HepG2 (cell line): Measurements from ENCODE around the gene CDC34. TPM values are rescaled to one million over a fixed set of nuclear protein-coding genes. Genes with fewer than 3 reads are reported as not detected.

Experiments used
- ARID2 ChIP-seq: sonication (generic); formaldehyde crosslinking; IDR thresholded peaks from 2 replicates; pipeline ENCODE4 v1.8.1; 2022; ENCODE audit warnings: mild to moderate bottlenecking, missing genetic modification reagents, borderline replicate concordance
- CCDC6 ChIP-seq: sonication (generic); formaldehyde crosslinking; IDR thresholded peaks from 2 replicates; pipeline ENCODE4 v1.8.1; 2022; ENCODE audit warnings: mild to moderate bottlenecking, missing genetic modification reagents, moderate library complexity
- FOXK1 ChIP-seq: sonication (generic); formaldehyde crosslinking; IDR thresholded peaks from 2 replicates; pipeline ENCODE4 v1.4.0; 2020; ENCODE audit warnings: low read depth, missing genetic modification reagents, borderline replicate concordance
- HNRNPL ChIP-seq: fragments of 200-400 bp; formaldehyde crosslinking; IDR thresholded peaks from 2 replicates; pipeline ENCODE4 v1.6.1; 2017; ENCODE audit warnings: mild to moderate bottlenecking, low read depth, low read length
- IRX3 ChIP-seq: sonication (generic); formaldehyde crosslinking; IDR thresholded peaks from 2 replicates; pipeline ENCODE4 v1.8.1; 2023; ENCODE audit warnings: mild to moderate bottlenecking, low read depth, missing genetic modification reagents, borderline replicate concordance
- ISX ChIP-seq: sonication (generic); formaldehyde crosslinking; conservative IDR thresholded peaks from 2 replicates; pipeline ENCODE4 v1.5.0; 2020; ENCODE audit warnings: missing genetic modification reagents
- KDM2A ChIP-seq: sonication (generic); formaldehyde crosslinking; IDR thresholded peaks from 2 replicates; pipeline ENCODE4 v1.4.0; 2020; ENCODE audit warnings: low read depth, missing genetic modification reagents, borderline replicate concordance
- MEF2D ChIP-seq: sonication (generic); formaldehyde crosslinking; IDR thresholded peaks from 2 replicates; pipeline ENCODE4 v1.5.1; 2020; ENCODE audit warnings: mild to moderate bottlenecking, missing genetic modification reagents
- MXI1 ChIP-seq: IDR thresholded peaks from 3 replicates; pipeline ENCODE4 v1.6.1; 2012; ENCODE audit warnings: low read depth, low read length, inconsistent platforms, borderline replicate concordance
- NBN ChIP-seq: fragments of 450-650 bp; conservative IDR thresholded peaks from 2 replicates; pipeline ENCODE4 v1.6.1; 2017
- NFATC3 ChIP-seq: sonication (generic); formaldehyde crosslinking; IDR thresholded peaks from 2 replicates; pipeline ENCODE4 v1.5.1; 2020; ENCODE audit warnings: mild to moderate bottlenecking, missing genetic modification reagents
- PHF5A ChIP-seq: IDR thresholded peaks from one replicate; pipeline ENCODE4 v1.6.1; 2018; ENCODE audit warnings: low read depth, missing genetic modification reagents; ENCODE audit not compliant: unreplicated experiment
- PPARG ChIP-seq: conservative IDR thresholded peaks from 2 replicates; pipeline ENCODE4 v1.6.1; 2016; ENCODE audit warnings: missing biosample characterization, missing genetic modification reagents
- RBM39 ChIP-seq: fragments of 200-400 bp; formaldehyde crosslinking; IDR thresholded peaks from one replicate; pipeline ENCODE4 v1.6.1; 2018; ENCODE audit warnings: antibody characterized with exemption, mild to moderate bottlenecking, low read depth, low read length; ENCODE audit not compliant: poor library complexity, severe bottlenecking
- RXRA ChIP-seq: sonication (generic); formaldehyde crosslinking; IDR thresholded peaks from 2 replicates; pipeline ENCODE4 v1.5.1; 2020; ENCODE audit warnings: missing genetic modification reagents
- SMAD1 ChIP-seq: sonication (generic); formaldehyde crosslinking; IDR thresholded peaks from 2 replicates; pipeline ENCODE4 v1.4.0; 2020; ENCODE audit warnings: missing genetic modification reagents, low read depth, mild to moderate bottlenecking, borderline replicate concordance
- SMC3 ChIP-seq: IDR thresholded peaks from 2 replicates; pipeline ENCODE4 v1.6.1; 2011; ENCODE audit warnings: low read length, improper control_type of control experiment
- ZBTB38 ChIP-seq: sonication (generic); formaldehyde crosslinking; IDR thresholded peaks from 2 replicates; pipeline ENCODE4 v1.5.1; 2020; ENCODE audit warnings: mild to moderate bottlenecking, missing genetic modification reagents
- ZBTB7A ChIP-seq: sonication (generic); formaldehyde crosslinking; IDR thresholded peaks from 2 replicates; pipeline ENCODE4 v1.8.0; 2022; ENCODE audit warnings: mild to moderate bottlenecking, missing genetic modification reagents
- ZIK1 ChIP-seq: sonication (generic); formaldehyde crosslinking; IDR thresholded peaks from 2 replicates; pipeline ENCODE4 v1.5.0; 2020; ENCODE audit warnings: mild to moderate bottlenecking, low read depth, missing genetic modification reagents, borderline replicate concordance
- ZNF138 ChIP-seq: sonication (generic); formaldehyde crosslinking; IDR thresholded peaks from 2 replicates; pipeline ENCODE4 v1.5.0; 2020; ENCODE audit warnings: mild to moderate bottlenecking, low read depth, missing genetic modification reagents
- polyA plus RNA-seq, 8 experiments: library from polyadenylated mRNA; depleted of rRNA in 3 of 8; stranded (reverse) in 7 of 8; unstranded in 1 of 8; fragments of >200 nt; fragmentation: Illumina TruSeq in 4 of 8; extraction: Trizol in 4 of 8; gene quantifications; 2 replicates each; pipeline versions ENCODE4 v1.2.1 to v1.2.3, GENCODE V29; 2011 to 2016; ENCODE audit warnings: low read depth in 4 of 8, missing spikeins in 1 of 8, mixed read lengths in 1 of 8; ENCODE audit not compliant: insufficient read depth in 1 of 8
- total RNA-seq, 5 experiments: library from RNA; depleted of rRNA; stranded (reverse); fragments of >200 nt; fragmentation: Illumina TruSeq; extraction: Trizol; gene quantifications; 2 replicates each; pipeline ENCODE4 v1.2.3, GENCODE V29; 2016; ENCODE audit warnings: low read depth in 1 of 5
- TF ChIP-seq, protein P1 (sequence below): sonication (generic); formaldehyde crosslinking; IDR thresholded peaks from 2 replicates; pipeline ENCODE4 v1.4.0; 2020; ENCODE audit warnings: missing genetic modification reagents
- TF ChIP-seq, protein P2 (sequence below): sonication (generic); formaldehyde crosslinking; conservative IDR thresholded peaks from 2 replicates; pipeline ENCODE4 v1.4.0; 2020; ENCODE audit warnings: missing genetic modification reagents
- TF ChIP-seq, protein P3 (sequence below): sonication (generic); formaldehyde crosslinking; IDR thresholded peaks from 2 replicates; pipeline ENCODE4 v1.9.0; 2022; ENCODE audit warnings: low read depth, missing genetic modification reagents
- TF ChIP-seq, protein P4 (sequence below): sonication (generic); formaldehyde crosslinking; IDR thresholded peaks from 2 replicates; pipeline ENCODE4 v1.4.0; 2020; ENCODE audit warnings: mild to moderate bottlenecking, low read depth, missing genetic modification reagents

The CDC34 gene
- total and polyA plus RNA-seq, 2 of the 13 experiments (the other 11 are each of a cell fraction or from before 2014, with no cell fraction given), result 138 to 150 TPM

DNA sequence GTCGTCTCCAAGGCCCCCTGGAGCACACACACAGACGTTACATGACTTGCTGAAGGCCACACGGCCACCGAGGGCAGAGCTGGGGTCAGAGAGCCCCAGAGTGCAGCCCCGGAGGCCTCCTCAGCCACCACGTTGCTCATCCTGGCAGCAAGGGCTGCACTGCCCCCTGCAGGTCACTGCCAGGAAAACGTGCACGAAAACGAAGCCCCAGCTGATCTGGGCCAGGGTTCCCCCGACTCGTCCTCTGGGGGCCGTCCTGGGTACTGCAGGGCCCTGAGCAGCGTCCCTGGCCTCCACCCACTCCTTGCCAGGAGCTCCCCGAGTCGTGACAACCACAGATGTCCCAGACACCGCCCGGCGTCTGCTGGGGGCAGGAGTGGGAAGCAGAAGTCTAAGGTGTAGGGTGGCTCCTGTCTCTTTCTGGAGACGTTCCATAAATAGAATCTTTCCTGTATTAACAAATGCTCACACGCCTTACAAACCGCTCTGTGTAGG is 20.9 kb upstream of the CDC34 start (continued):
- TF ChIP-seq RBM39, result no peak
- no peak for TF ChIP-seq NFATC3 (CRISPR knock-in tag)
- peak; percentile 89 for TF ChIP-seq KDM2A
- 0 out of 2 replicates have a peak, but pooled peaks have one; percentile 53 for TF ChIP-seq PPARG (CRISPR knock-in tag)
- TF ChIP-seq SMAD1 (CRISPR knock-in tag), result peak; percentile 54; the same call in 1 of the 2 replicates
- peak; percentile 84 for TF ChIP-seq ZIK1 (CRISPR knock-in tag)
- TF ChIP-seq MXI1, result peak; percentile 78; the same call in 1 of the 3 replicates
- TF ChIP-seq CCDC6 (CRISPR knock-in tag), result peak; percentile 40; the same call in 1 of the 2 replicates
- peak; percentile 35; the same call in 1 of the 2 replicates for TF ChIP-seq MEF2D (CRISPR knock-in tag)
- TF ChIP-seq ZBTB7A (CRISPR knock-in tag), result peak; percentile 44; the same call in 1 of the 2 replicates
- TF ChIP-seq, protein P1, sequence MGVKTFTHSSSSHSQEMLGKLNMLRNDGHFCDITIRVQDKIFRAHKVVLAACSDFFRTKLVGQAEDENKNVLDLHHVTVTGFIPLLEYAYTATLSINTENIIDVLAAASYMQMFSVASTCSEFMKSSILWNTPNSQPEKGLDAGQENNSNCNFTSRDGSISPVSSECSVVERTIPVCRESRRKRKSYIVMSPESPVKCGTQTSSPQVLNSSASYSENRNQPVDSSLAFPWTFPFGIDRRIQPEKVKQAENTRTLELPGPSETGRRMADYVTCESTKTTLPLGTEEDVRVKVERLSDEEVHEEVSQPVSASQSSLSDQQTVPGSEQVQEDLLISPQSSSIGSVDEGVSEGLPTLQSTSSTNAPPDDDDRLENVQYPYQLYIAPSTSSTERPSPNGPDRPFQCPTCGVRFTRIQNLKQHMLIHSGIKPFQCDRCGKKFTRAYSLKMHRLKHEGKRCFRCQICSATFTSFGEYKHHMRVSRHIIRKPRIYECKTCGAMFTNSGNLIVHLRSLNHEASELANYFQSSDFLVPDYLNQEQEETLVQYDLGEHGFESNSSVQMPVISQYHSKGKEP, result no peak
- TF ChIP-seq, protein P2, sequence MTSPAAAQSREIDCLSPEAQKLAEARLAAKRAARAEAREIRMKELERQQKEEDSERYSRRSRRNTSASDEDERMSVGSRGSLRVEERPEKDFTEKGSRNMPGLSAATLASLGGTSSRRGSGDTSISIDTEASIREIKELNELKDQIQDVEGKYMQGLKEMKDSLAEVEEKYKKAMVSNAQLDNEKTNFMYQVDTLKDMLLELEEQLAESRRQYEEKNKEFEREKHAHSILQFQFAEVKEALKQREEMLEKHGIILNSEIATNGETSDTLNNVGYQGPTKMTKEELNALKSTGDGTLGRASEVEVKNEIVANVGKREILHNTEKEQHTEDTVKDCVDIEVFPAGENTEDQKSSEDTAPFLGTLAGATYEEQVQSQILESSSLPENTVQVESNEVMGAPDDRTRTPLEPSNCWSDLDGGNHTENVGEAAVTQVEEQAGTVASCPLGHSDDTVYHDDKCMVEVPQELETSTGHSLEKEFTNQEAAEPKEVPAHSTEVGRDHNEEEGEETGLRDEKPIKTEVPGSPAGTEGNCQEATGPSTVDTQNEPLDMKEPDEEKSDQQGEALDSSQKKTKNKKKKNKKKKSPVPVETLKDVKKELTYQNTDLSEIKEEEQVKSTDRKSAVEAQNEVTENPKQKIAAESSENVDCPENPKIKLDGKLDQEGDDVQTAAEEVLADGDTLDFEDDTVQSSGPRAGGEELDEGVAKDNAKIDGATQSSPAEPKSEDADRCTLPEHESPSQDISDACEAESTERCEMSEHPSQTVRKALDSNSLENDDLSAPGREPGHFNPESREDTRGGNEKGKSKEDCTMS (CRISPR knock-in tag), result no peak
- TF ChIP-seq ZBTB38, result peak; percentile 72; the same call in 1 of the 2 replicates
- TF ChIP-seq ARID2 (CRISPR knock-in tag), result no peak
- no peak for TF ChIP-seq IRX3 (CRISPR knock-in tag)
- TF ChIP-seq, protein P3, sequence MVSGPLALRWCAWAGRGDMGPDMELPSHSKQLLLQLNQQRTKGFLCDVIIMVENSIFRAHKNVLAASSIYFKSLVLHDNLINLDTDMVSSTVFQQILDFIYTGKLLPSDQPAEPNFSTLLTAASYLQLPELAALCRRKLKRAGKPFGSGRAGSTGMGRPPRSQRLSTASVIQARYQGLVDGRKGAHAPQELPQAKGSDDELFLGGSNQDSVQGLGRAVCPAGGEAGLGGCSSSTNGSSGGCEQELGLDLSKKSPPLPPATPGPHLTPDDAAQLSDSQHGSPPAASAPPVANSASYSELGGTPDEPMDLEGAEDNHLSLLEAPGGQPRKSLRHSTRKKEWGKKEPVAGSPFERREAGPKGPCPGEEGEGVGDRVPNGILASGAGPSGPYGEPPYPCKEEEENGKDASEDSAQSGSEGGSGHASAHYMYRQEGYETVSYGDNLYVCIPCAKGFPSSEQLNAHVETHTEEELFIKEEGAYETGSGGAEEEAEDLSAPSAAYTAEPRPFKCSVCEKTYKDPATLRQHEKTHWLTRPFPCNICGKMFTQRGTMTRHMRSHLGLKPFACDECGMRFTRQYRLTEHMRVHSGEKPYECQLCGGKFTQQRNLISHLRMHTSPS (CRISPR knock-in tag), result peak; percentile 57; the same call in 1 of the 2 replicates
- TF ChIP-seq ZNF138 (CRISPR knock-in tag), result no peak
- TF ChIP-seq PHF5A, result no peak
- TF ChIP-seq, protein P4, sequence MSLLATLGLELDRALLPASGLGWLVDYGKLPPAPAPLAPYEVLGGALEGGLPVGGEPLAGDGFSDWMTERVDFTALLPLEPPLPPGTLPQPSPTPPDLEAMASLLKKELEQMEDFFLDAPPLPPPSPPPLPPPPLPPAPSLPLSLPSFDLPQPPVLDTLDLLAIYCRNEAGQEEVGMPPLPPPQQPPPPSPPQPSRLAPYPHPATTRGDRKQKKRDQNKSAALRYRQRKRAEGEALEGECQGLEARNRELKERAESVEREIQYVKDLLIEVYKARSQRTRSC (CRISPR knock-in tag), result no peak
- TF ChIP-seq ISX, result no peak
- peak; percentile 88 for TF ChIP-seq RXRA
- peak; percentile 79; the same call in 1 of the 2 replicates for TF ChIP-seq HNRNPL
- TF ChIP-seq NBN, result no peak
- no peak; the same call in 1 of the 2 replicates for TF ChIP-seq FOXK1 (CRISPR knock-in tag)
- peak; percentile 36; the same call in 1 of the 2 replicates for TF ChIP-seq SMC3
